MCF 10A (cell line): Measurements from ENCODE around the gene LHB. TPM values are rescaled to one million over a fixed set of nuclear protein-coding genes. Genes with fewer than 3 reads are reported as not detected.

Source experiments
- BruUV-seq: library from RNA; stranded (reverse); fragments of 400-500 nt; replicated peaks from 2 replicates; lab custom pipeline; 2021; lab: Mats Ljungman, UMichigan
- CTCF ChIA-PET: fragments of 300-600 bp; sonication (Branson Sonifier 250); formaldehyde crosslinking; extraction: SDS; loops from one replicate; lab custom pipeline; 2021; ENCODE audit warnings: antibody characterized with exemption, inconsistent platforms; lab: Yijun Ruan, JAX
- POLR2A ChIA-PET: fragments of 300-600, 350-650 bp; sonication (Branson Sonifier 250); formaldehyde crosslinking; extraction: SDS; loops from one replicate; lab custom pipeline; 2020; ENCODE audit warnings: antibody characterized with exemption, inconsistent platforms; lab: Yijun Ruan, JAX
- DNase-seq: peaks from one replicate; pipeline ENCODE4 v3.0.0-alpha.2; 2018; ENCODE audit not compliant: unreplicated experiment
- H3K27ac Mint-ChIP-seq: one replicate; pipeline ENCODE4 v1.8.0; 2022; ENCODE audit warnings: mild to moderate bottlenecking, low read depth, mixed read lengths; ENCODE audit not compliant: unreplicated experiment
- H3K27me3 Mint-ChIP-seq: one replicate; pipeline ENCODE4 v1.8.0; 2022; ENCODE audit warnings: mixed read lengths; ENCODE audit not compliant: insufficient read depth, unreplicated experiment
- H3K36me3 Mint-ChIP-seq: one replicate; pipeline ENCODE4 v1.8.0; 2022; ENCODE audit warnings: mild to moderate bottlenecking, moderate library complexity, mixed read lengths; ENCODE audit not compliant: insufficient read depth, unreplicated experiment
- H3K4me1 Mint-ChIP-seq: one replicate; pipeline ENCODE4 v1.8.0; 2022; ENCODE audit warnings: mixed read lengths; ENCODE audit not compliant: insufficient read depth, unreplicated experiment
- H3K4me3 Mint-ChIP-seq: one replicate; pipeline ENCODE4 v1.8.0; 2022; ENCODE audit warnings: mild to moderate bottlenecking, moderate library complexity, mixed read lengths; ENCODE audit not compliant: unreplicated experiment
- H3K9me3 Mint-ChIP-seq: one replicate; pipeline ENCODE4 v1.8.0; 2022; ENCODE audit warnings: mixed read lengths; ENCODE audit not compliant: unreplicated experiment
- intact Hi-C: fragments of 100-400 bp; cut with micrococcal nuclease; formaldehyde crosslinking; loops from 2 replicates; pipeline ENCODE4 v1.14.1; 2022
- total RNA-seq: library from RNA; stranded (reverse); gene quantifications from 2 replicates; pipeline ENCODE4 v1.2.3, GENCODE V29; 2022
- TF ChIP-seq, protein P1 (sequence below): fragments of 200-600 bp; IDR thresholded peaks from one replicate; pipeline ENCODE4 v1.8.0; 2022; ENCODE audit warnings: antibody characterized with exemption, mild to moderate bottlenecking; ENCODE audit not compliant: unreplicated experiment

LHB gene
- total RNA-seq, 1 experiment from 2014 or later: not detected

DNA sequence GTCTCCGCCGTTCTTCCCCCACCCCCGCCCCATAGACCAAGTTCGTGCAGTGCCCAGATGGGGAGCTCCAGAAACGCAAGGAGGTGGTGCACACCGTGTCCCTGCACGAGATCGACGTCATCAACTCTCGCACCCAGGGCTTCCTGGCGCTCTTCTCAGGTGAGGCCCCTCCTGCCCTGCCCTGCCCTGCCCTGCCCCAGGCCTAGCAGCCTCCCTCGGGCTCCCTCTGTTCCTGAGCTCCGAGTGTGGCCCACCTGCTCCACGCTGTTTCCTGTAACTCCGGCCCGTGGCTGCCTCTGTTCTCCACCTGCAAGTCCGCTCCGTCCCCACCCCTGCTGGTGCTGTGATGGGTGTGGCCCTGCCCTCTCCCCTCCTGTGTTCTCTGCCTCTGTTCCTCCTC, 6.4 kb downstream of the LHB start:
- ChIA-PET CTCF (interaction anchor here (0.6 kb wide), 1 partner anchor 336 kb away, joined by 3 read pairs; no protein-coding TSS in a partner anchor), POLR2A (interaction anchor here (0.5 to 1.3 kb wide), 3 partner anchors 9 to 187 kb away, joined by 3 to 4 read pairs (median 3); partner anchors contain the start of genes GYS1 and RUVBL2)
- DNase-seq: no peak
- Mint-ChIP-seq H3K36me3 (peaks cover 68% of the 10 kb centered on the region), H3K4me3 (no peak overlapping the region), H3K9me3 (no peaks in the 10 kb centered on the region), H3K27ac (no peak overlapping the region), H3K4me1 (no peaks in the 10 kb centered on the region), H3K27me3 (no peaks in the 10 kb centered on the region)
- intact Hi-C loops: no loop called here
- no TSS peak for BruUV-seq
- TF ChIP-seq, protein P1, sequence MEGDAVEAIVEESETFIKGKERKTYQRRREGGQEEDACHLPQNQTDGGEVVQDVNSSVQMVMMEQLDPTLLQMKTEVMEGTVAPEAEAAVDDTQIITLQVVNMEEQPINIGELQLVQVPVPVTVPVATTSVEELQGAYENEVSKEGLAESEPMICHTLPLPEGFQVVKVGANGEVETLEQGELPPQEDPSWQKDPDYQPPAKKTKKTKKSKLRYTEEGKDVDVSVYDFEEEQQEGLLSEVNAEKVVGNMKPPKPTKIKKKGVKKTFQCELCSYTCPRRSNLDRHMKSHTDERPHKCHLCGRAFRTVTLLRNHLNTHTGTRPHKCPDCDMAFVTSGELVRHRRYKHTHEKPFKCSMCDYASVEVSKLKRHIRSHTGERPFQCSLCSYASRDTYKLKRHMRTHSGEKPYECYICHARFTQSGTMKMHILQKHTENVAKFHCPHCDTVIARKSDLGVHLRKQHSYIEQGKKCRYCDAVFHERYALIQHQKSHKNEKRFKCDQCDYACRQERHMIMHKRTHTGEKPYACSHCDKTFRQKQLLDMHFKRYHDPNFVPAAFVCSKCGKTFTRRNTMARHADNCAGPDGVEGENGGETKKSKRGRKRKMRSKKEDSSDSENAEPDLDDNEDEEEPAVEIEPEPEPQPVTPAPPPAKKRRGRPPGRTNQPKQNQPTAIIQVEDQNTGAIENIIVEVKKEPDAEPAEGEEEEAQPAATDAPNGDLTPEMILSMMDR: no peak

DNA sequence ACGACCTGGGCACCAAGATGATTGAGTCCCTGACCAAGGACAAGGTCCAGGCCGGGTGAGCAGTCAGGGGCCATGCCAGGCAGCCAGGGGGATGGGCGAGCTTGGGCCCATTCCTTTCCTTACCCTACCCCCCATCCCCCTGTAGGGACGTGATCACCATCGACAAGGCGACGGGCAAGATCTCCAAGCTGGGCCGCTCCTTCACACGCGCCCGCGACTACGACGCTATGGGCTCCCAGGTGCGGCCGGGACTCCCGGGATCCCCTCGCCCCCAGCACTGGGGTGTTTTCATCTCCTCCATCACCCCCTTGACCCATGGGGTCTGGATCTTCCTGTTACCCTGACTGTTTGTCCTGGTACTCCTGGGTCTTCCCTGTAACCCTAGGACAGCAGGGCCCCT, 7.1 kb downstream of the LHB start:
- DNase-seq: no peak
- H3K27ac Mint-ChIP-seq: no peak overlapping the region
- no TSS peak for BruUV-seq
- H3K9me3 Mint-ChIP-seq: no peaks in the 10 kb centered on the region
- H3K36me3 Mint-ChIP-seq: peaks cover 71% of the 10 kb centered on the region
- intact Hi-C loops: no loop called here
- POLR2A ChIA-PET: interaction anchor here (0.5 to 1.4 kb wide), 4 partner anchors 10 to 188 kb away, joined by 3 to 4 read pairs (median 3); partner anchors contain the start of genes GYS1 and RUVBL2
- H3K4me3 Mint-ChIP-seq: no peak overlapping the region
- no peaks in the 10 kb centered on the region for H3K27me3 Mint-ChIP-seq
- TF ChIP-seq, protein P1: no peak
- no peaks in the 10 kb centered on the region for H3K4me1 Mint-ChIP-seq
- CTCF ChIA-PET: interaction anchor here (0.7 kb wide), 1 partner anchor 214 kb away, joined by 3 read pairs; no protein-coding TSS in a partner anchor

DNA sequence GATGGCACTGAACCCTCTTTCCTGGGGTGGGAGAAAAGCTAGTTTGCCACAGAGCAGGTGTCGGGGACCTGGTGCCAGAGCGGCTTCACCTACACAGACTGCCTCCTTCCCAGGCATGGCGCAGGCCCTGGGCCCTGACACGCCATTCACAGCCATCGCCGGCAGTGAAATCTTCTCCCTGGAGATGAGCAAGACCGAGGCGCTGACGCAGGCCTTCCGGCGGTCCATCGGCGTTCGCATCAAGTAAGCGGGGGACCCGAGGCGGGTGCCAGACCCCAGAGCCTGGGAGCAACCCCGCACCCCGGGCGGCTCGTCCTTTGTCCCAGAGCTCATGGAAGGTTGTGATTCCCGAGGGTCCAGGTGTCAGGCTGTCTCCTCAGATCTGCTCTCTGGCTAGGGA, 10.0 kb downstream of the LHB start:
- Mint-ChIP-seq H3K27me3 (no peaks in the 10 kb centered on the region), H3K4me1 (no peaks in the 10 kb centered on the region), H3K4me3 (no peak overlapping the region), H3K27ac (no peak overlapping the region), H3K36me3 (peaks cover 87% of the 10 kb centered on the region), H3K9me3 (no peaks in the 10 kb centered on the region)
- TF ChIP-seq, protein P1: no peak
- ChIA-PET CTCF (interaction anchor here (0.5 to 2.9 kb wide), 3 partner anchors 9 to 121 kb away, joined by 3 to 9 read pairs (median 3); no protein-coding TSS in a partner anchor), POLR2A (interaction anchor here (1.0 to 3.2 kb wide), 3 partner anchors 12 to 135 kb away, joined by 3 to 13 read pairs (median 5); partner anchors contain the start of genes GYS1, NTF4, PPP1R15A and RUVBL2)
- intact Hi-C loops: no loop called here
- DNase-seq: no peak
- BruUV-seq: no TSS peak

DNA sequence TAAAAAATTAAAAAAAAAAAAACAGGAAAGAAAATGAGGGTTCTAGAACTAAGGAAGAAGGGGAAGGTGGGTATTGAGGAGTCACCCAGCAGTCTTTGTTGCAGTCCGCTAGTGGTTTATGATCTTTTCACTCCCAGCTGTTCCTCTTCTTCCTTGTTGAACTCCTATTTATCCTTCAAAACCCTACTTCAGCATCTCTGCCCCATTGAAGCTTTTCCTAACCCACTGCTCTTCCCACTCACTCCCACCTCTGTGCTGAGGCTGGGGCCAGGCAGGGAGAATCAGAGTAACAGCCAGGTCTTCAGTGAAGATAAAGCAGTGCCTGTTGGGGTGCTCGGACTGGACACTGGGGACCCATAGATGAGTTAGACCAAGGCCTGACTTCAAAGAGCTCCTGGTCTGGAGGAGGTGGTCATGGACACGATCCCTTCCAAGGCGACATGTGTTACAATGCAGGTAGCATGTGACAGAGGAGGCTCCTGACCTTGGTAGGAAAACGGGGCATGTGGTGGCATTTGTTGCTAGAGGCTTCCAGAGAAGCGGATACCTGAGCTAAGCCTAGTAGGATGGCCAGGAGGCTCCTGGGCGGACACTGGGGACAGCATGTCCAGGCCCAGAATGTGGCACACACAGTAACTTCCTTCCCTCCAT, 11.8 kb downstream of the LHB start:
- no peak overlapping the region for H3K4me3 Mint-ChIP-seq
- H3K27me3 Mint-ChIP-seq: no peaks in the 10 kb centered on the region
- ChIA-PET CTCF (interaction anchor here (0.9 to 1.0 kb wide), 2 partner anchors 92 to 203 kb away, joined by 3 to 5 read pairs; no protein-coding TSS in a partner anchor), POLR2A (no interaction called here)
- H3K27ac Mint-ChIP-seq: no peak overlapping the region
- intact Hi-C loops: no loop called here
- no peaks in the 10 kb centered on the region for H3K4me1 Mint-ChIP-seq
- TF ChIP-seq, protein P1: no peak
- peaks cover 81% of the 10 kb centered on the region for H3K36me3 Mint-ChIP-seq
- DNase-seq: no peak
- H3K9me3 Mint-ChIP-seq: no peaks in the 10 kb centered on the region
- no TSS peak for BruUV-seq
